BE2C (cell line): ENCODE data around the gene TSPAN12.

Source experiments
- DNase-seq: peaks from one replicate; pipeline ENCODE4 v3.0.0-alpha.2; 2020
- H3K27me3 ChIP-seq: fragments of 250-450 bp; sonication (Bioruptor Pico); 2 replicates; pipeline ENCODE4 v1.5.1; 2020; ENCODE audit warnings: mild to moderate bottlenecking
- H3K36me3 ChIP-seq: fragments of 250-450 bp; sonication (Bioruptor Pico); 2 replicates; pipeline ENCODE4 v1.5.1; 2020; ENCODE audit warnings: mild to moderate bottlenecking
- H3K4me1 ChIP-seq: fragments of 250-450 bp; sonication (Bioruptor Pico); 2 replicates; pipeline ENCODE4 v1.5.1; 2020
- H3K4me3 ChIP-seq: 2 replicates; pipeline ENCODE4 v1.5.1; 2011; ENCODE audit warnings: low read depth, low read length
- H3K9me3 ChIP-seq: fragments of 250-450 bp; sonication (Bioruptor Pico); 2 replicates; pipeline ENCODE4 v1.5.1; 2020
- TF ChIP-seq, protein P1 (sequence below): IDR thresholded peaks from 2 replicates; pipeline ENCODE4 v1.5.1; 2012; ENCODE audit warnings: mild to moderate bottlenecking, low read depth, low read length

TSPAN12 gene

DNA sequence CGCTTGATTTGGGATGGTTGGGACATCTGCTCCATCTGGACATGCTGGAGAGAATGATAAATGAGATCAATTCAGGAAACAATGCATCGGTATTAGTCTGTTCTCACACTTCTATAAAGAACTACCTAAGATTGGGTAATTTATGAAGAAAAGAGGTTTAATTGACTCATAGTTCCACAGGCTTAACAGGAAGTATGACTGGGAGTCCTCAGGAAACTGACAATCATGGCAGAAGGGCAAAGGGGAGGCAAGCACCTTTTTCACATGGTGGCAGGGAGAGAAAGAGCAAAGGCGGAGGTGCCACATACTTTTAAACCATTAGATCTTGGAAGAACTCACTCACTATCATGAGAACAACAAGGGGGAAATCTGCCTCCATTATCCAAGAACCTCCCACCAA is 16.8 kb upstream of the TSPAN12 start:
- Histone ChIP-seq H3K9me3 (no peaks in the 10 kb centered on the region), H3K27me3 (peaks cover 11% of the 10 kb centered on the region), H3K36me3 (no peaks in the 10 kb centered on the region), H3K4me1 (no peaks in the 10 kb centered on the region), H3K4me3 (no peak overlapping the region)
- TF ChIP-seq, protein P1, sequence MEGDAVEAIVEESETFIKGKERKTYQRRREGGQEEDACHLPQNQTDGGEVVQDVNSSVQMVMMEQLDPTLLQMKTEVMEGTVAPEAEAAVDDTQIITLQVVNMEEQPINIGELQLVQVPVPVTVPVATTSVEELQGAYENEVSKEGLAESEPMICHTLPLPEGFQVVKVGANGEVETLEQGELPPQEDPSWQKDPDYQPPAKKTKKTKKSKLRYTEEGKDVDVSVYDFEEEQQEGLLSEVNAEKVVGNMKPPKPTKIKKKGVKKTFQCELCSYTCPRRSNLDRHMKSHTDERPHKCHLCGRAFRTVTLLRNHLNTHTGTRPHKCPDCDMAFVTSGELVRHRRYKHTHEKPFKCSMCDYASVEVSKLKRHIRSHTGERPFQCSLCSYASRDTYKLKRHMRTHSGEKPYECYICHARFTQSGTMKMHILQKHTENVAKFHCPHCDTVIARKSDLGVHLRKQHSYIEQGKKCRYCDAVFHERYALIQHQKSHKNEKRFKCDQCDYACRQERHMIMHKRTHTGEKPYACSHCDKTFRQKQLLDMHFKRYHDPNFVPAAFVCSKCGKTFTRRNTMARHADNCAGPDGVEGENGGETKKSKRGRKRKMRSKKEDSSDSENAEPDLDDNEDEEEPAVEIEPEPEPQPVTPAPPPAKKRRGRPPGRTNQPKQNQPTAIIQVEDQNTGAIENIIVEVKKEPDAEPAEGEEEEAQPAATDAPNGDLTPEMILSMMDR = no peak
- DNase-seq = no peak

DNA sequence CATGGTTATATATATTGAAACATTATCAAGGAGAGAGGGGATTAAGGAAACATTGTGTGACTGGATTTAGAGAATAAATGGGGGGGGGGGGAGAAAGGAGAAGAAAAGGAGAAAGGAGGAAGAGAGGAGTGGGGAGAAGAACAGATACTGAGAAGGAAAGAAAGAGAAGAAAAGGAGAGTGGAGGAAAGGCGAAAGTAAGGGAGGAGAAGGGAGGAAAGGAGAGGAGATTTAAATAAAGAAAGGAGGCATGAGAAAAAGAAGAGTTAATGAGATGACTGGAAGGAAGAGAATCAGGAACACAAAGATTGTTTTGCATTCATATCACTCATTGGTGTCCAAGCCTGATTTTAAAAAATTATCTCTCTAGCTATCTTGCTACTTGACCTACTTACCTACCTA is 16.1 kb upstream of the TSPAN12 start:
- H3K27me3 ChIP-seq = peaks cover 11% of the 10 kb centered on the region
- no peaks in the 10 kb centered on the region for H3K9me3 ChIP-seq
- TF ChIP-seq, protein P1 = no peak
- no peaks in the 10 kb centered on the region for H3K4me1 ChIP-seq
- H3K36me3 ChIP-seq = no peaks in the 10 kb centered on the region
- no peak overlapping the region for H3K4me3 ChIP-seq
- no peak for DNase-seq

DNA sequence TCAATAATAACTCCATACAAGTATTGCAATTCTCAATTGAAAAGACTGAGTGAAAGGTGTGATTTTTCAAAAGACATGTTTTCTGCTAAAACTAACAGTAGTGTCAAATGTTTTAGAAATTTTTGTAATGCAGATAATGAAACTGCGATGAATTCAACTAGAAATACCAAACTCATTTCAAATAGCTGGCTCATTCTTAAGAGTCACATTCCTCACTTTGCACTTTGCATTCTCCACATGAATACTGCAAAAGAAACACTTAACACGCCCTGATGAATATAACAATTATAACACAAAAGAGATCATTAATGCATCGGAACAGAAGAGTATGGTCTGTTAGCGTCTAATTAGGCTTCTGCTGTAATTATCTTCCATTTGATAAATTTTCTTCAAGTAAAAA is 15.5 kb upstream of the TSPAN12 start:
- DNase-seq = no peak
- no peaks in the 10 kb centered on the region for H3K4me1 ChIP-seq
- no peaks in the 10 kb centered on the region for H3K9me3 ChIP-seq
- no peak overlapping the region for H3K4me3 ChIP-seq
- TF ChIP-seq, protein P1 = no peak
- H3K27me3 ChIP-seq = peaks cover 11% of the 10 kb centered on the region
- no peaks in the 10 kb centered on the region for H3K36me3 ChIP-seq

DNA sequence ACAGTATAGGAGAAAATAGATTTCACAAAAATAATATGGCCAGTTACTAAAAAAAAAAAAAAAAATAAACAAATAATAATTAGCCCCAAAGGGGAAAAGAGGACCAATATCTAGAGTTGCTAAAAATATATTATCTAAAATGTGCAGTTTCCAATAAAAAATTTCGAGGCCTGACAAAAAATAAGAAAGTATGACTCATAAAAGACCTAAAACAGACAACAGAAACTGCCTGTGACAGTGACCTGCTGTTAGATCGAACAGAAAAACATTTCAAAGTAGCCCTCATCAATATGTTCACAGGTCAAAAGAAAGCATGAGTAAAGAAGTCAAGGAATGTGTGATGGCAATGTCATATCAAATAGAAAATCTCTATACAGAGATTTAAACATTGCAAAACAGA is 11.8 kb upstream of the TSPAN12 start:
- Histone ChIP-seq H3K4me3 (no peak overlapping the region), H3K4me1 (no peaks in the 10 kb centered on the region), H3K9me3 (no peaks in the 10 kb centered on the region), H3K27me3 (no peaks in the 10 kb centered on the region; the same call in 1 of the 2 replicates), H3K36me3 (no peaks in the 10 kb centered on the region)
- no peak for DNase-seq
- TF ChIP-seq, protein P1 = no peak

DNA sequence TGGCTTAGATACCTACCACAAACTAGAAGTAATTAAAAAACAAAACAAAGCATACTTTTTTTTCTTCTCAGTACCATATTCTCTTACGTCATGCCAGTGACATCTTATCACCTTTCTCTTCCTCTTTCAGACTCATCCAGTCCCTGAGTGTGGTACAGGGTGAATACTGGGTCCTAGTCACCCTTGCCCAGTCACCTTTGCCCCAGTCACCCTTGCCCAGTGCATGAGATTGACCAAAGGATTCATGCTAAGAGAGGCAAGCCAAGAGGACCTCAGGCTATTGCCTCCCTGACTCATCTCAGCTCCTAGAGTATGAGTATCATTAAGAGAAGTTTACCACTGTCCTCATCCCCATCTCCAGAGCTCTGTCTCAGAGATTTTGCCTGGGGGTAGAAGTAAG is 10.0 kb upstream of the TSPAN12 start:
- no peak for DNase-seq
- no peaks in the 10 kb centered on the region for H3K9me3 ChIP-seq
- no peaks in the 10 kb centered on the region for H3K36me3 ChIP-seq
- H3K27me3 ChIP-seq = no peaks in the 10 kb centered on the region; the same call in 1 of the 2 replicates
- no peaks in the 10 kb centered on the region for H3K4me1 ChIP-seq
- TF ChIP-seq, protein P1 = no peak
- no peak overlapping the region for H3K4me3 ChIP-seq

DNA sequence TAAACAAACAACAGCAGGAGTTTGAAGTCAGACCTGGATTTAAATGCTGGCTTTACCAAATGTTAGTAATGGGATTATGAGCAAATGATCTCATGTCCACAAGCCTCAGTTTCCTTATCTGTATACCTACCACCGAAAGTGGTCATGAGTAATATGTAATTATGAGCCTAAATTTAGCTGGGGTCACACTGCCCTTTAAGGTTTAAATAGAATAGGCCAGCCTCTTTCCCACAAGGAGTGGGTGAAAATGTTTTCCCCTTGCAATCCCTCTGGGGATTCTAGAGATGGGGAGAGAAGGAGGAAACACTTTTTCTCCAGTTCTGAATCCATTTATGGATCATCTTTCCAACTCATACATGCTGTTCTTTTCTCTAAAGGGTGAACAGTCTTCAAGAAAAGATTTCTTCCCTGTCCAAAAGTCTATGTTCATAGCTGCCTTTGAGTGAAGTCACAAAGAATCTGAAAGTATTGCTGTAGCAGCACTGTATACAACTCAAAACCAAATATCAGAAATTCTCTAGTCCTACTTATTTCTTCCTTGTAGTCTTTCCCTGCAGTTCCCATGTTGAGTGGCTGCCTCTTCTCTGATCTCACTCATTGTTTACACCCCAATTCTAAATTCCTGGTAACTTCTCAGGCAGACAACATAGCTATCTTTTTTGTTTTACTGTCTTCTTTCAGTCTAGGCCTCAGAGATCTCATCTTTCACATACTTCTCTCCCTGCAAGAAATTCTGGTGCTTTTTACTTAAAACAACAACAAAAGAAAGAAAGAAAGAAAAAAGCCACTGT is 7.4 kb upstream of the TSPAN12 start:
- TF ChIP-seq, protein P1 = no peak
- no peak overlapping the region for H3K4me3 ChIP-seq
- no peak for DNase-seq
- H3K4me1 ChIP-seq = no peaks in the 10 kb centered on the region
- H3K36me3 ChIP-seq = no peaks in the 10 kb centered on the region
- no peaks in the 10 kb centered on the region for H3K9me3 ChIP-seq
- peaks cover 2% of the 10 kb centered on the region for H3K27me3 ChIP-seq
